ENCODE data around the gene RAP1GAP2. TPM values are rescaled to one million over a fixed set of nuclear protein-coding genes. Genes with fewer than 3 reads are reported as not detected.
A peak's percentile ranks its signal among the peaks of the same experiment; 100 is the strongest.

Gene RAP1GAP2
- total RNA-seq, 2 experiments from 2014 or later: 0.64 to 0.86 TPM

GRCh38 chr17:2964831-2965230 is 168.6 kb downstream of the RAP1GAP2 start:
- ATAC-seq (no peak), DNase-seq (no peak)
- Mint-ChIP-seq H3K36me3 (ENCODE audit: low read depth) (peaks cover 4% of the 10 kb centered on the region), H3K27ac (no peak overlapping the region), H3K9me3 (ENCODE audit: low read depth) (no peaks in the 10 kb centered on the region), H3K27me3 (no peaks in the 10 kb centered on the region), H3K4me1 (no peaks in the 10 kb centered on the region), H3K4me3 (no peak overlapping the region)
- intact Hi-C loops (cut with DNase I, micrococcal nuclease): no loop called here
- POLR2A ChIA-PET: no interaction called here
- CTCF ChIA-PET: interaction anchor here (1.4 kb wide), 1 partner anchor 117 kb away, joined by 3 read pairs; no protein-coding TSS in a partner anchor

DNA sequence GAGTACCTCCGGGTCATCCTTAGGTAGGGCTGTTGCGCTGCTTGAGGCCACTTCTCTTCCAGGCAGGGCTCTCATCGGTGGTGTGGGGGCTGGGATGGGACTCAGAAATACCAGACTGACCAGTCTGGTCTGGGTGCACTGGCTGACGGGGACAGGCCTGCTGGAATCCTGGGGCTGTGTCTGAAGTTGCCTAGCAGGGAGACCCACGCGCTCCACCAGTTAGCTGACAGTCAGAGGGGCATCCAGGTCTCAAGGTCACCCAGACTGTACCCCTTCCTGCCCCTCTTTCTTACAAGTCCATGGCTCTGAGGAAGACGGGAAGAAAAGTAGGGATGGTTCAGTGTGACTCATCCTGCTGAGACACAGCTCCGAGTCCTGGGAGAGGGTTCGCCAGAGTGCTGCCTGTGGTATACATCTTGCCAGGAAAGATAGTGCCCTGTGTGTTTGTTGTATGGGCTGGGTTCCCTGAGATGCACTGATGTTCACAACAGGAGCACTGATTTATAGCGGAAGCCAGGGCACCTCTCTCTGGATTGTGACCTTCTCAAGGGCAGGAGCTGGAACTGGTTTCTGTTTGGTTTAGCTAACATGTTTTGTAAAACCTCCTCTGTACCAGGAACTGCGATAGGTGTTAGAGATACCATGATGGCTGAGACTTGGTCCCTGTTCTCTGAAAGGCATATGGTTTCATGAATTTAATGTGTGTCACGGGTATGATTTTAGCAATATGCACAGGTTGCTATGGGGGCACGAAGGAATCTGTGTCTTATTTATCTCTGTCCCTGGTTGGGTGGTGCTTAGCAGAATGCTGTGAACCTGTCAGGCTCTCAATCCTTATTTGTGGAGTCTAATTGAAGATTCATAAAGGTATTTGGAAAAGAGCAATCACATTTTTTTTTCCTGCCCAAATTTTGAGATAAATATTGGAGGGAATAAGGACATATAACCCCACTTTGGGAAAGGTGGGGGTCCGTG is 169.7 kb downstream of the RAP1GAP2 start:
- POLR2A ChIA-PET: no interaction called here
- DNase-seq (no peak), ATAC-seq (no peak)
- intact Hi-C loops (cut with DNase I, micrococcal nuclease): no loop called here
- Mint-ChIP-seq H3K27me3 (no peaks in the 10 kb centered on the region), H3K27ac (no peak overlapping the region), H3K4me3 (no peak overlapping the region), H3K4me1 (no peaks in the 10 kb centered on the region), H3K36me3 (ENCODE audit: low read depth) (peaks cover 4% of the 10 kb centered on the region), H3K9me3 (ENCODE audit: low read depth) (no peaks in the 10 kb centered on the region)
- CTCF ChIA-PET: interaction anchor here (0.7 to 1.4 kb wide), 2 partner anchors 118 to 966 kb away, joined by 3 to 5 read pairs; no protein-coding TSS in a partner anchor

- POLR2A ChIA-PET: no interaction called here
- no peak overlapping the region for H3K27ac Mint-ChIP-seq
- H3K4me3 Mint-ChIP-seq: no peak overlapping the region
- DNase-seq (no peak), ATAC-seq (no peak)
- H3K27me3 Mint-ChIP-seq: no peaks in the 10 kb centered on the region
- no peaks in the 10 kb centered on the region for H3K4me1 Mint-ChIP-seq
- CTCF ChIA-PET: no interaction called here
- no peaks in the 10 kb centered on the region for H3K9me3 Mint-ChIP-seq (ENCODE audit: low read depth)
- H3K36me3 Mint-ChIP-seq (ENCODE audit: low read depth): peaks cover 4% of the 10 kb centered on the region
- intact Hi-C loops (cut with DNase I, micrococcal nuclease): no loop called here
Observed at GRCh38 chr17:2967515-2967914, 171.3 kb downstream of the RAP1GAP2 start.

DNA sequence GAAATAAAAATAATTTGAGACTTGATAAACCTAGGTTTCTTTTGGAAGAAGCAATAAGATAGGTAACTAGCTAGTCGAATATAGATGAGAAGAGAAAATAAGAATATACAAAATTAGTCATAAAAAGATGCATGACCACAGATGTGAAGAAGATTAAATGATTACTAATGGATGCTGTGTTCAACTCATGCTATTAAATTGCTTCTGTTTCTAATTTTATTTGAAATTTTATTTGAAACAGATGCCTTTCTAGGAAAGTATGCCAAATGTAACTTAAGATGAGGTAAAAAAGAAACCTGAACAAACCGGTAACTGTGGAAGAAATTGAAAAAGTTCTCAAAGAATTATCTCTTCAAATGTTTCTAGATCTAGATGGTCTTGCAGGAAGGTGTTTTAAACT is 175.6 kb downstream of the RAP1GAP2 start:
- no peaks in the 10 kb centered on the region for H3K4me1 Mint-ChIP-seq
- CTCF ChIA-PET: no interaction called here
- H3K36me3 Mint-ChIP-seq (ENCODE audit: low read depth): peaks cover 1% of the 10 kb centered on the region

DNA sequence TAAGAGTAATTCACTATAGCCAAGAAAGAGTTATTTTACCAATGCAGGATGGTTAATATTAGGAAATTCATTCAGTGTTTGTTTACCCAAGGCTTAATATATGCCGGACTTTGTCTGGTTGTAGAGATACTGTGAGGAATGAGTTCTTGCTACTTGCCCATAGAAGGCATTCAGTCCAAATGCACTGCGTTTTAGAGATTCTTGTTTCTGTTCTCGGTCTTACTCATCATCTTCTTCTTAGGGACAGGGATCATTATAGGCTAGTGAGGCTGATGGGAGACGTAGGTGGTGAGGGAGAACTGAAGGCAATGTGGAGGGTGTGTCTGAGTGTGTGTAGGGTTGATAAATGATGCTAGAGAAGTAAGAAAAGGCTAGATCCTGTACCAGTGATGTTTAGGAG is 176.5 kb downstream of the RAP1GAP2 start:
- Mint-ChIP-seq H3K9me3 (ENCODE audit: low read depth) (no peaks in the 10 kb centered on the region), H3K4me3 (no peak overlapping the region)
- CTCF ChIA-PET: no interaction called here

More for the DNA sequence above, 175.6 kb downstream of the RAP1GAP2 start:
- ATAC-seq (no peak), DNase-seq (no peak)
- Mint-ChIP-seq H3K9me3 (ENCODE audit: low read depth) (no peaks in the 10 kb centered on the region), H3K27ac (no peak overlapping the region), H3K4me3 (no peak overlapping the region), H3K27me3 (no peaks in the 10 kb centered on the region)
- POLR2A ChIA-PET: no interaction called here
- intact Hi-C loops (cut with DNase I, micrococcal nuclease): no loop called here

GRCh38 chr17:2974347-2974746 is 178.1 kb downstream of the RAP1GAP2 start:
- H3K27ac Mint-ChIP-seq: no peak overlapping the region
- DNase-seq (no peak), ATAC-seq (no peak)
- H3K27me3 Mint-ChIP-seq: no peaks in the 10 kb centered on the region
- ChIA-PET CTCF (no interaction called here), POLR2A (no interaction called here)
- H3K9me3 Mint-ChIP-seq (ENCODE audit: low read depth): no peaks in the 10 kb centered on the region
- no peaks in the 10 kb centered on the region for H3K4me1 Mint-ChIP-seq
- H3K36me3 Mint-ChIP-seq (ENCODE audit: low read depth): peaks cover 1% of the 10 kb centered on the region
- intact Hi-C loops (cut with DNase I, micrococcal nuclease): no loop called here
- H3K4me3 Mint-ChIP-seq: no peak overlapping the region

More for the DNA sequence above, 176.5 kb downstream of the RAP1GAP2 start:
- ATAC-seq (peak; percentile 47), DNase-seq (no peak)
- Mint-ChIP-seq H3K27me3 (no peaks in the 10 kb centered on the region), H3K4me1 (no peaks in the 10 kb centered on the region), H3K27ac (no peak overlapping the region), H3K36me3 (ENCODE audit: low read depth) (peaks cover 1% of the 10 kb centered on the region)
- intact Hi-C loops (cut with DNase I, micrococcal nuclease): no loop called here
- POLR2A ChIA-PET: no interaction called here

DNA sequence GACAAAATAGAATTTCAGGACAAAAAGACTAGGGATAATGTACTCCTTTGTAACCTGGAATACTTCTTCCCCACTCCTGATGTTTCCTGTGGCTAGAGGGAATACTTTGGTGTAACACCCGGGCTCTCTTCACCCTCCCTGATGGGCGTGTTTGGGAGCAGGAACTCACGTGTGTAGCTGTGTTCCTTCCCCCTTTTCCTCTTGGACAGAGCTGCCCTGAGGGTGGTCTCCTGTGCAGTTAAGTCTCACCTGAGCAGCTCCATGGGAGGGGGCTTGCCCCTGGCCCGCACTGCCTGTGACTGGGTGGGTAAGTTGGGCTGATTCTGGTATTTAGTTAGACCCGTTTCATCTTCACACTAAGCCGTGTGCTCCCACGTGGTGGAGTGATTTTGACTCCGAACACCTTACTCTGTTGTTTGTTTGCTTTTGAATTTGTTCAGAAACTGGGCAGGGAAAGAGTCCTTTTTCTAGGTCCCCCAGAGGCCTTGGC is 179.3 kb downstream of the RAP1GAP2 start:
- Mint-ChIP-seq H3K27ac (no peak overlapping the region), H3K36me3 (ENCODE audit: low read depth) (peaks cover 1% of the 10 kb centered on the region), H3K9me3 (ENCODE audit: low read depth) (no peaks in the 10 kb centered on the region), H3K4me3 (no peak overlapping the region), H3K27me3 (no peaks in the 10 kb centered on the region), H3K4me1 (no peaks in the 10 kb centered on the region)
- no peak for DNase-seq
- intact Hi-C loops (cut with DNase I, micrococcal nuclease): no loop called here
- ChIA-PET POLR2A (no interaction called here), CTCF (interaction anchor here (0.6 kb wide), 1 partner anchor 1301 kb away, joined by 3 read pairs; no protein-coding TSS in a partner anchor)
- ATAC-seq: no peak

GRCh38 chr17:2977157-2977556 is 180.9 kb downstream of the RAP1GAP2 start:
- DNase-seq: no peak
- no peaks in the 10 kb centered on the region for H3K4me1 Mint-ChIP-seq
- POLR2A ChIA-PET: no interaction called here
- no peak overlapping the region for H3K4me3 Mint-ChIP-seq
- no peak for ATAC-seq
- H3K9me3 Mint-ChIP-seq (ENCODE audit: low read depth): no peaks in the 10 kb centered on the region
- peaks cover 1% of the 10 kb centered on the region for H3K36me3 Mint-ChIP-seq (ENCODE audit: low read depth)
- intact Hi-C loops (cut with DNase I, micrococcal nuclease): no loop called here
- no peaks in the 10 kb centered on the region for H3K27me3 Mint-ChIP-seq
- CTCF ChIA-PET: interaction anchor here (0.6 kb wide), 1 partner anchor 287 kb away, joined by 3 read pairs; no protein-coding TSS in a partner anchor
- H3K27ac Mint-ChIP-seq: no peak overlapping the region

DNA sequence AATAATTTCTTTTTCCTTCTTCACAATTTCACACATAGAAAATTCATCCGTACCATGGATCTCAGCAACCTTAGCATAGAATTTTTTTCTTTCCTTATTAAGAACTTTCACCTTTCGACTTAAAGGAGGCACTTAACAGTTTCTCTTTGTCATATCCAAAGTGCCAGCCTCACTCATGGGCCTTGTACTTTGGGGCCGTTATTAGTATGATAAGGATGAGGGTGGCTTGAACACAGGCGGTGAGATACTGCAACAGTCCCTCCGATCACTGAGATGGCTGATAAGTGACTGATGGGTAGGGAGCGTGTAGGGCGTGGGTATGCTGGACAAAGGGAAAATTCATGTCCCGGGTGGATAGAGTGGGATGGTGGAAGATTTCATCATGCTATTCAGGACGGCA is 181.9 kb downstream of the RAP1GAP2 start:
- Mint-ChIP-seq H3K4me1 (no peaks in the 10 kb centered on the region), H3K27me3 (no peaks in the 10 kb centered on the region), H3K27ac (no peak overlapping the region), H3K9me3 (ENCODE audit: low read depth) (no peaks in the 10 kb centered on the region), H3K4me3 (no peak overlapping the region), H3K36me3 (ENCODE audit: low read depth) (peaks cover 1% of the 10 kb centered on the region)
- intact Hi-C loops (cut with DNase I, micrococcal nuclease): no loop called here
- CTCF ChIA-PET: no interaction called here
- POLR2A ChIA-PET: no interaction called here
- DNase-seq (no peak), ATAC-seq (no peak)

DNA sequence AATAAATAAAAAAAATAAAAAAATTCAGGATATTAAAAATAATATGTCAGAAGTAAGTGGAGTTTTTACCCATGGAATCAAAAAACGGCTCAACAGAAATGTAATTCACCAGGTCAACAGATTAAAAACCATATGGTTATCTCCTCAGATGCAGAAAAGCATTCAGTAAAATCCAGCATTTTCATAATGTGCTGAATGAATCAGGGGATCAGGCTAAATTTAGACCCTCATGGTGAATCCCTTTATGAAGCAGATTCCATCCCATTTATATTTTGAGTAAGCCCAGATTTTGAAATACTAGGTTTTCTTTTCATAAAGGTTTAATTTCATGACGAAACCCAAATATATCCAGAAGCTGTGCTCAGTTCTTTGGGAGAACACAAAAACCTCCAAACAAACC is 182.8 kb downstream of the RAP1GAP2 start:
- POLR2A ChIA-PET: no interaction called here

GRCh38 chr17:2980211-2980903 is 184.1 kb downstream of the RAP1GAP2 start:
- ChIA-PET CTCF (no interaction called here), POLR2A (no interaction called here)
- H3K27me3 Mint-ChIP-seq: no peaks in the 10 kb centered on the region
- no peak overlapping the region for H3K27ac Mint-ChIP-seq
- DNase-seq (no peak), ATAC-seq (no peak)
- no peak overlapping the region for H3K4me3 Mint-ChIP-seq
- intact Hi-C loops (cut with DNase I, micrococcal nuclease): no loop called here
- peaks cover 6% of the 10 kb centered on the region for H3K36me3 Mint-ChIP-seq (ENCODE audit: low read depth)
- H3K4me1 Mint-ChIP-seq: no peaks in the 10 kb centered on the region
- no peaks in the 10 kb centered on the region for H3K9me3 Mint-ChIP-seq (ENCODE audit: low read depth)

More for the DNA sequence above, 182.8 kb downstream of the RAP1GAP2 start:
- Mint-ChIP-seq H3K4me1 (no peaks in the 10 kb centered on the region), H3K36me3 (ENCODE audit: low read depth) (no peaks in the 10 kb centered on the region), H3K27me3 (no peaks in the 10 kb centered on the region), H3K27ac (no peak overlapping the region), H3K9me3 (ENCODE audit: low read depth) (no peaks in the 10 kb centered on the region), H3K4me3 (no peak overlapping the region)
- DNase-seq: no peak
- ATAC-seq: no peak
- CTCF ChIA-PET: no interaction called here
- intact Hi-C loops (cut with DNase I, micrococcal nuclease): no loop called here

DNA sequence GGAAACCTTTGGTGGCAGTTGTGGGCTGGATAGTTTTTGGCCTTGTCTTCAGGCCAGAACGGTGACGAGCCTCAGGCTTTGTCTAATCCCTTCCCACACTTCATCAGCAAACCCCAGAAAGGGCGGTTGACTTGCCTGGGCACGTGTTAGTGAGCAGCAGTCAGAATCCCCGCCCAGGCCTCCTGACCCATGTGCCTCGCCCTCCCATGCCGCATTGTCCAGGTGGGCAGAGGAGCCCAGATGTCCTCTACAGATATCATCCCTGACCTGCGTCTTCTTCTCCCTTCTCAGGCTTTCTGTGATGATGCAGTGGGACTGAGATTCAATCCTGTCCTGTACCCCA is 184.6 kb downstream of the RAP1GAP2 start:
- H3K4me1 Mint-ChIP-seq: no peaks in the 10 kb centered on the region
- H3K27me3 Mint-ChIP-seq: no peaks in the 10 kb centered on the region
- DNase-seq (no peak), ATAC-seq (no peak)
- no peak overlapping the region for H3K4me3 Mint-ChIP-seq
- H3K36me3 Mint-ChIP-seq (ENCODE audit: low read depth): peaks cover 8% of the 10 kb centered on the region
- intact Hi-C loops (cut with DNase I, micrococcal nuclease): no loop called here
- CTCF ChIA-PET: no interaction called here
- POLR2A ChIA-PET: no interaction called here
- H3K27ac Mint-ChIP-seq: no peak overlapping the region
- no peaks in the 10 kb centered on the region for H3K9me3 Mint-ChIP-seq (ENCODE audit: low read depth)

Measured in activated CD4-positive, alpha-beta T cell treated with anti-CD3 and anti-CD28 coated beads for 36 hours (primary cell).